GM19395 (cell line): ENCODE data around the gene CGB7.
"Not testable (repeated sequence)": the region's sequence is repeated elsewhere in the genome, so short reads cannot be mapped to it uniquely, and the experiment has no call there.

Experiments used
- ATAC-seq: cut with Tn5 transposase; IDR thresholded peaks from one replicate; pipeline ENCODE4 v1.9.1; 2021; ENCODE audit warnings: mild to moderate bottlenecking, moderate library complexity; ENCODE audit not compliant: unreplicated experiment

The CGB7 gene

GRCh38 chr19:49057636-49058234, at the start of gene CGB7:
CGB7 (minus strand) TSS chr19:49057749; CDS start chr19:49055375, 2,374 bp downstream.
- no peak for ATAC-seq

- ATAC-seq, result no peak
Observed at GRCh38 chr19:49106648-49107135, 49.1 kb upstream of the CGB7 start.

GRCh38 chr19:49104229-49104864, 46.8 kb upstream of the CGB7 start:
- no peak for ATAC-seq

GRCh38 chr19:49103331-49104085, 46.0 kb upstream of the CGB7 start:
- no peak for ATAC-seq

GRCh38 chr19:49102303-49102702, 44.8 kb upstream of the CGB7 start:
- no peak for ATAC-seq

- no peak for ATAC-seq
Observed at GRCh38 chr19:49101160-49101559, 43.6 kb upstream of the CGB7 start.

GRCh38 chr19:49098795-49099194, 41.2 kb upstream of the CGB7 start:
- no peak for ATAC-seq

- no peak for ATAC-seq
Observed at GRCh38 chr19:49097453-49098288, 40.1 kb upstream of the CGB7 start.

GRCh38 chr19:49094505-49095482, 37.2 kb upstream of the CGB7 start:
- ATAC-seq, result no peak

GRCh38 chr19:49092686-49093085, 35.1 kb upstream of the CGB7 start:
- no peak for ATAC-seq

- no peak for ATAC-seq
Observed at GRCh38 chr19:49091391-49092038, 34.0 kb upstream of the CGB7 start.

GRCh38 chr19:49086296-49086695, 28.7 kb upstream of the CGB7 start:
- no peak for ATAC-seq

GRCh38 chr19:49085868-49086232, 28.3 kb upstream of the CGB7 start:
- no peak for ATAC-seq

- ATAC-seq, result peak; percentile 76
Observed at GRCh38 chr19:49085020-49085867, 27.7 kb upstream of the CGB7 start, which contains the start of gene SNRNP70. SNRNP70 (plus strand) TSS chr19:49085451; CDS start chr19:49086415, 964 bp downstream.

GRCh38 chr19:49084206-49085019, 26.9 kb upstream of the CGB7 start:
- no peak for ATAC-seq

GRCh38 chr19:49081273-49081672, 23.7 kb upstream of the CGB7 start:
- no peak for ATAC-seq

- no peak for ATAC-seq
Observed at GRCh38 chr19:49080392-49080791, 22.8 kb upstream of the CGB7 start.

- ATAC-seq, result not testable (repeated sequence)
Observed at GRCh38 chr19:49074869-49075268, 17.3 kb upstream of the CGB7 start.
